Adrenal gland (tissue), 12 donors: ENCODE results near the gene ZNF331. TPM values are rescaled to one million over a fixed set of nuclear protein-coding genes. Genes with fewer than 3 reads are reported as not detected.
A peak's percentile ranks its signal among the peaks of the same experiment; 100 is the strongest.

Experiments used
- DNase-seq, 7 donors: peaks; one replicate each; pipeline ENCODE4 v3.0.0-alpha.2; 2019 to 2020
- H3K27ac ChIP-seq, 5 donors: fragments of 200-600 bp; sonication (generic) in 4 of 5; 1 replicate in 3 of 5; 2 replicates in 2 of 5; pipeline versions ENCODE4 v1.5.1 to v1.8.0; 2016 to 2020; ENCODE audit warnings: mild to moderate bottlenecking in 1 of 5
- H3K27me3 ChIP-seq: fragments of 200-600 bp; 2 replicates; pipeline ENCODE4 v1.8.0; 2021
- H3K36me3 ChIP-seq, 2 donors: fragments of 200-600 bp; replicated peaks in 1 of 2; 1 replicate in 1 of 2; 2 replicates in 1 of 2; pipeline versions ENCODE4 v1.5.1 to v1.8.0; 2018 to 2022
- H3K4me1 ChIP-seq, 2 donors: fragments of 200-600 bp; replicated peaks in 1 of 2; 1 replicate in 1 of 2; 2 replicates in 1 of 2; pipeline versions ENCODE4 v1.5.1 to v1.8.0; 2018 to 2021
- H3K4me3 ChIP-seq, 4 donors: fragments of 200-600 bp; sonication (generic) in 3 of 4; one replicate each; pipeline ENCODE4 v1.5.1; 2016 to 2018
- H3K9me3 ChIP-seq, 3 donors: fragments of 200-600 bp; sonication (generic) in 1 of 3; replicated peaks in 1 of 3; 1 replicate in 2 of 3; 2 replicates in 1 of 3; pipeline versions ENCODE4 v1.5.1 to v1.8.0; 2016 to 2021
- CTCF ChIP-seq, 6 experiments: fragments of 450-650 bp in 4 of 6; fragments of 200-600 bp in 2 of 6; sonication (generic) in 1 of 6; IDR thresholded peaks; 1 replicate in 5 of 6; 2 replicates in 1 of 6; pipeline versions ENCODE4 v1.5.1 to v1.8.0; 2016 to 2021; ENCODE audit warnings: antibody characterized with exemption in 6 of 6, mild to moderate bottlenecking in 2 of 6, moderate library complexity in 1 of 6
- POLR2A ChIP-seq, 2 donors: fragments of 450-650 bp; IDR thresholded peaks; one replicate each; pipeline ENCODE4 v1.6.1; 2017; ENCODE audit warnings: antibody characterized with exemption in 2 of 2, mild to moderate bottlenecking in 2 of 2, moderate library complexity in 1 of 2
- WGBS, 4 donors: extraction: QIAGEN DNeasy Blood & Tissue Kit in 2 of 4; methylation state at CpG; one replicate each; pipeline versions ENCODE4 v1.1.5 to v1.1.7; 2013 to 2017; 5-methylcytosine and 5-hydroxymethylcytosine counted together
- intact Hi-C, 2 donors: fragments of 100-400 bp; cut with DNase I; formaldehyde crosslinking; loops; one replicate each; pipeline versions ENCODE4 v1.14.1 to v1.15.0; 2022 to 2023
- polyA plus RNA-seq, 3 donors: library from polyadenylated mRNA; stranded (reverse); fragments of 200-250 nt in 2 of 3; fragments of 350-450 nt in 1 of 3; fragmentation: Illumina TruSeq in 1 of 3; extraction: RNeasy Lipid Tissue Mini Kit (QIAGEN cat#74804) in 1 of 3; gene quantifications; one replicate each; pipeline ENCODE4 v1.2.3, GENCODE V29; 2013 to 2014
- total RNA-seq, 9 donors: library from RNA; depleted of rRNA in 4 of 9; stranded (reverse); fragments of >200 nt in 4 of 9; fragments of 120-200 nt in 1 of 9; fragmentation: NEBNext Ultra II Directional in 1 of 9; extraction: Animal tissue kit (Norgen Biotek cat#: 25700) in 1 of 9; gene quantifications; one replicate each; pipeline versions ENCODE4 v1.1.0 to v1.2.4, GENCODE V29; 2013 to 2023
- donor health status: healthy with polysubstance abuse.
- donor health status: Bipolar disorder and iron deficiency.
- donor health status: DM: yes; HTN: yes; CAD: no.
- donor health status: DM: no; HTN: no; CAD: no.
- donor health status: DM: no; HTN: no; CAD: no.
- donor health status: DM: yes; HTN: yes; CAD: no.

Gene ZNF331
- total and polyA plus RNA-seq, 12 donors, result 12.4 to 127 (median 25.0) TPM

DNA sequence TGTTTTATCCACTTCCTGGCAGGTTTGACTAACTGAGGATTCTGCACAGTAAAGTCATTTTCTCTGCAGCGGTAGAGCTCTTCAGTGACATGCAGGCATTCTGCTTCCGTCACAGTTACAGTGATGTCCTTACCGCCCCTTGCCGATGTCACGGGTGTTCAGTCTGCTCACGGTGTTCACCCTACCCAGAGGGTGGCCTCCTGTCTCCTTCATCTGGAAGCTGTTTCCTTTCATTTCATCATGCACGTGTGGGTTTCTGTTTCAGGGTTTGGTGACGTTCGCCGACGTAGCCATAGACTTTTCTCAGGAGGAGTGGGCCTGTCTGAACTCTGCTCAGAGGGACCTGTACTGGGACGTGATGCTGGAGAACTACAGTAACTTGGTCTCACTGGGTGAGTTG is 33.4 kb downstream of the ZNF331 start:
- 92 to 93% (median 92%) methylated on average over 11 to 12 of the region's 12 CpGs for WGBS, 4 donors
- DNase-seq, result peak in 1 of 7 donors; percentile 44

GRCh38 chr19:53576941-53577653 is 39.2 kb downstream of the ZNF331 start:
- no peak overlapping the region for H3K4me3 ChIP-seq
- DNase-seq, result no peak

More for the DNA sequence above, 33.4 kb downstream of the ZNF331 start:
- Histone ChIP-seq H3K4me3 (no peak overlapping the region), H3K27me3 (no peaks in the 10 kb centered on the region), H3K27ac (no peak overlapping the region), H3K36me3 (peaks cover 0 to 45% of the 10 kb centered on the region in 2 donors), H3K9me3 (peaks cover 0 to 4% (median 0%) of the 10 kb centered on the region in 3 donors), H3K4me1 (no peaks in the 10 kb centered on the region)
- intact Hi-C loops, result no loop called here
- TF ChIP-seq POLR2A (IDR thresholded peaks at IDR 0.05), result no peak
- TF ChIP-seq CTCF (IDR thresholded peaks at IDR 0.05), result no peak

GRCh38 chr19:53577968-53578367 is 40.0 kb downstream of the ZNF331 start:
- intact Hi-C loops, result no loop called here
- no peak overlapping the region for H3K27ac ChIP-seq
- DNase-seq, result no peak
- peaks cover 0 to 50% of the 10 kb centered on the region in 2 donors for H3K36me3 ChIP-seq
- no peaks in the 10 kb centered on the region for H3K27me3 ChIP-seq
- TF ChIP-seq POLR2A (IDR thresholded peaks at IDR 0.05) (no peak), CTCF (IDR thresholded peaks at IDR 0.05) (no peak)
- no peak overlapping the region for H3K4me3 ChIP-seq
- WGBS, 4 donors, result 96 to 98% (median 97%) methylated on average over 12 of the region's 12 CpGs
- H3K9me3 ChIP-seq, result peaks cover 0 to 9% (median 0%) of the 10 kb centered on the region in 3 donors
- H3K4me1 ChIP-seq, result no peaks in the 10 kb centered on the region

More at GRCh38 chr19:53576941-53577653, 39.2 kb downstream of the ZNF331 start:
- peaks cover 0 to 55% of the 10 kb centered on the region in 2 donors for H3K36me3 ChIP-seq
- TF ChIP-seq POLR2A (IDR thresholded peaks at IDR 0.05) (no peak), CTCF (IDR thresholded peaks at IDR 0.05) (no peak)
- intact Hi-C loops, result no loop called here
- H3K9me3 ChIP-seq, result peaks cover 0 to 9% (median 0%) of the 10 kb centered on the region in 3 donors
- no peaks in the 10 kb centered on the region for H3K4me1 ChIP-seq
- 93 to 97% (median 96%) methylated on average over 20 of the region's 20 CpGs for WGBS, 4 donors
- no peaks in the 10 kb centered on the region for H3K27me3 ChIP-seq
- no peak overlapping the region for H3K27ac ChIP-seq

DNA sequence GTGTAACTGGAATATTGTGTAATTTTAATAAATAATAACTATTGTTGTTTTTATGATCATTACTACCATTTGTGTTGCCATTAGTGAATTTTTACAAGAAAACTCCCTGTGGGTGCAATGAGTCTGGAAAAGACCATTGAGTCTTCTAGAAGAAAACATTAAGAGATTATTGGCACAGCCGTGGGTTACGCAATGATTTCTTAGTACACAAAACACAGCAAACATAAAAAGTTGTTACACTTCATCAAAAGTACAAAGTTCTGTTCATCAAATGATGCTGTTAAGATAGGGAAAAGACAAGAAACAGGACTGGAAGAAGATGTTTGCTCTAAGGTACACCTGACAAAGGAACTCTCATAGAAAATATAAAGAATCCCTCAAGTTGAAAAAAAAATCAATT is 41.6 kb downstream of the ZNF331 start:
- Histone ChIP-seq H3K27ac (no peak overlapping the region), H3K4me3 (no peak overlapping the region), H3K27me3 (no peaks in the 10 kb centered on the region), H3K4me1 (no peaks in the 10 kb centered on the region), H3K9me3 (peaks cover 0 to 9% (median 0%) of the 10 kb centered on the region in 3 donors), H3K36me3 (peaks cover 0 to 34% of the 10 kb centered on the region in 2 donors)
- TF ChIP-seq CTCF (IDR thresholded peaks at IDR 0.05), result no peak
- no peak for TF ChIP-seq POLR2A (IDR thresholded peaks at IDR 0.05)
- intact Hi-C loops, result no loop called here
- no peak for DNase-seq
- WGBS, 4 donors, result 89 to 98% (median 95%) methylated on average over 2 of the region's 2 CpGs
